Measurements from ENCODE around the gene FBXL4.

Gene FBXL4

DNA sequence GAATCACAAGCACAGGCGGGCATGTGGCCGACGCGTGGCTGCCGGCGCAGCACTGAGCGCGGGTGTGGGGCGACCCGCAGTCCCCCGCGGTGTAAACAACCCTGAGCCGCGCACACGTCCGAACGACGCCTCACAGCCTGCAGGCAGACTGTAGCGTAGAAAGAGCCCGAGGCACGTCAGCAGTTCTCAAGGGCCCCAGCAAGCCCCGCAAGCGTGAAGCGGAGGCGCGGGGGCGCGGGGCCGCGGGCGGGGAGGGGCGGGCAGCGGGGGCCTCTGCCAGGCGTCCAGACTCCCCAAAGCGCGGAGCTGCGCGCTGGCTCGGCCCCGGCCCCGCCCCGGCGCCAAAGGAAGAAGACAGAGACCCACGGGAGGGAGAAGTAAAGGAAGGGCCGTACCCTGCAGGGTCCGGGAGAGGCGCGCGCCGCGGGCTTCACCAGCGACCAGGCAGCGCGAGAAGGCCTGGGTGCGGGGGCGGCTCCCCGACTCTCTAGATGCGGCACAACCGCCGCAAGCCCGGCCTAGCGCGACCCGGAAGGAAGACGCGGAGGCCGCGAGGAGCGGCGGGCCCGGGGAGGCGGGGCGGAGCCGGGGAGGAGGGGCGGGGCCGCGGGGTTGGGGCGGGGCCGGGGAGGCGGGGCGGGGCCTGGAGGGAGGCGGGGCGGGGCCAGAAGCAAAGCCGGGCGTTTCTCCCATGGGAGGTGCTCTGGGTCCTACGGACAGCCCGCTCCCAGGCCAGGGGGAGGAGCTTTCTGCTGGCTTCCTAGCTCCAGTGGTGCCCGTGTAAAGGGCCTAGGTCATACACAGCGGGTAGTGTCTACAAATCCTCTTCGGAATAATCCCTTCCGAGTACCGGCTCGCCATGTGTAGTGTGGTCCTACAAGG lies at the start of gene FBXL4:
Gene FBXL4, minus strand, starts transcription at position 536 of the 882 bp plus-strand sequence. CDS start 20,958 bp downstream, outside the sequence.
- TF ChIP-seq, protein P1, sequence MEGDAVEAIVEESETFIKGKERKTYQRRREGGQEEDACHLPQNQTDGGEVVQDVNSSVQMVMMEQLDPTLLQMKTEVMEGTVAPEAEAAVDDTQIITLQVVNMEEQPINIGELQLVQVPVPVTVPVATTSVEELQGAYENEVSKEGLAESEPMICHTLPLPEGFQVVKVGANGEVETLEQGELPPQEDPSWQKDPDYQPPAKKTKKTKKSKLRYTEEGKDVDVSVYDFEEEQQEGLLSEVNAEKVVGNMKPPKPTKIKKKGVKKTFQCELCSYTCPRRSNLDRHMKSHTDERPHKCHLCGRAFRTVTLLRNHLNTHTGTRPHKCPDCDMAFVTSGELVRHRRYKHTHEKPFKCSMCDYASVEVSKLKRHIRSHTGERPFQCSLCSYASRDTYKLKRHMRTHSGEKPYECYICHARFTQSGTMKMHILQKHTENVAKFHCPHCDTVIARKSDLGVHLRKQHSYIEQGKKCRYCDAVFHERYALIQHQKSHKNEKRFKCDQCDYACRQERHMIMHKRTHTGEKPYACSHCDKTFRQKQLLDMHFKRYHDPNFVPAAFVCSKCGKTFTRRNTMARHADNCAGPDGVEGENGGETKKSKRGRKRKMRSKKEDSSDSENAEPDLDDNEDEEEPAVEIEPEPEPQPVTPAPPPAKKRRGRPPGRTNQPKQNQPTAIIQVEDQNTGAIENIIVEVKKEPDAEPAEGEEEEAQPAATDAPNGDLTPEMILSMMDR (conservative IDR thresholded peaks at IDR 0.05; ENCODE audit: control insufficient read depth, insufficient read depth, low read depth, low read length) = no peak
- peak; percentile 85 for DNase-seq (ENCODE audit: low read depth)
- peak within 1 kb of the TSS; percentile 83 for H3K4me3 ChIP-seq (ENCODE audit: control insufficient read depth, low read depth, low read length)

DNA sequence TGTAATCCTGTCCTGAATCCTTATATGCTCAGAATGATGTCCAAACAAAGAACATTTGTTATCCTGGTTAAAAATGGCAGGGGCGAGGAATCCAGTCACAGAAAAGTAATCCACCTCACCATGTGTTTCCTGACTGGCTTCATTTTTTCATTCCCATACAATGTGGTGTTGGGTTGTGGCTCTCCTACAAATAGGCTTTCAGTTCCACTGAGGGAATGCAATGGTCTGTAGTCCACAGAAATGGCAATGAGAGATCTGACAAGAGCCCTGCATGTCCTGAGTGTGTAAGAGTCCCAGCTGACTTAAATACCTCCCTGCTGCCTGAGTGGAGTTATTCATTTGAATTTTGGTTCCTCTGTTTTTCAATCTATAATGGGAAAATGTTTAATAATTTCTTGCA lies 47.4 kb upstream of the FBXL4 start:
- TF ChIP-seq, protein P1 (conservative IDR thresholded peaks at IDR 0.05; ENCODE audit: control insufficient read depth, insufficient read depth, low read depth, low read length) = no peak
- DNase-seq (ENCODE audit: low read depth) = no peak
- no peak overlapping the region for H3K4me3 ChIP-seq (ENCODE audit: control insufficient read depth, low read depth, low read length)

DNA sequence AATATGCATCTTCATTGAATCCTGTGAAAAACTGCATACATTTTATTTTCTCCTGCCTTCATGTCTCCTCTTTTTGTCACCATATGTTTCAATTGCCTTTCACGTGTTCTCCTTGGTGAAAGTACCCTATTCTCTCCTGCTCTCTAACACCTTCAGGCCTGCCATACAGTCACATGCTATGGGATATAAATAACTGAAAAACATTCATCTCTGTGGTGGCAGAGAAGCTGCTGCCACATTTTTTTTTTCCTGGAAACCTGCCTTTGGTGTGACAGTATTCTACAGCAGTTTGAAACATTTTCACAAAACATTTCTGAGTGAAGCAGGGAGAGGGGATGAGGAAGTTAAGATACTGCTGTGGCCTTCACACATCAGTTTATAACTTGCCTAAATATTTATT lies 44.8 kb upstream of the FBXL4 start:
- no peak for DNase-seq (ENCODE audit: low read depth)
- TF ChIP-seq, protein P1 (conservative IDR thresholded peaks at IDR 0.05; ENCODE audit: control insufficient read depth, insufficient read depth, low read depth, low read length) = no peak
- H3K4me3 ChIP-seq (ENCODE audit: control insufficient read depth, low read depth, low read length) = no peak overlapping the region

DNA sequence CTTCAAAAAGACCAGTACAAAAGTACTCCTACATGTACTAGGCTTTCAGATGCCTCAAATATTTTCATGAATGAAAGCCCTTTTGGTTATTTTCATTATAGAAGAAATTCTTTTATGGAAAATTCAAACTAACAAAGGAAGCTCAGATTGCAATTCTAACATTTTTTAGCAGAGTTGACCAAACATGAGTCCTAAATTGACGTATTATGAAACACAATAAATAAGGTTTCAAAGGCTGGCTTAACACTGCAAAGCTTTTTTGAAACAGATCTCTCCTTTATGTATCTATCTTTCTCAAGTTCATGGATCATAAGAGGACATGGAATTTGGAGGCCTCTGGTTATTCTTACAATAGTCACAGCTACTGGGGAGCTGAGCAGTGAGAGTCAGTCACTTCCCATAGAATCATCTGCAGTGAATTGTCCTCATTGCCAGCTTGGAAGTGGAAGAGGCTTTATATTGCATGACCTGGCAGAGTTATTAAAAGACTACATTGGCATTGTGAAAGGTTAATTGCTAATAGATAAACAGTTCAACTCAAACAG lies 38.4 kb upstream of the FBXL4 start:
- TF ChIP-seq, protein P1 (conservative IDR thresholded peaks at IDR 0.05; ENCODE audit: control insufficient read depth, insufficient read depth, low read depth, low read length) = no peak

DNA sequence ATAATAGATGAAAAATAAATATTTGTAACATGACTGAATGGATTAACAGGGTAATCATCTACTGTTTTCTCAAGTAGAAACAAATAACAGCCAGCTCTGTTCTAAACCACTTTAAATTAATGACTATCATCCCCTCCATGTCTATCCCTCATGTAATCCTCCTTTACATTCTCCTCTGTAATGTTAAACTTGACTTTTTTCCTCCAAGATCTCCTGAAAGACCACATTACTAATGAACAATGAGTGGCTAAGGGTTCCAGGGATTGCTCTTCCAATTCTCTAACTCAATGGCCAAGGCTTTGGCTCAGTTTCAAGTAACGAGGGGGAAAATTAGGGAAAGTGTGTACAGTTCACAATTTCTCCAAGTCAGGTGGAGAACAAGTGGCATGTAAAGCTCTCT lies 37.6 kb upstream of the FBXL4 start:
- H3K4me3 ChIP-seq (ENCODE audit: control insufficient read depth, low read depth, low read length) = no peak overlapping the region
- TF ChIP-seq, protein P1 (conservative IDR thresholded peaks at IDR 0.05; ENCODE audit: control insufficient read depth, insufficient read depth, low read depth, low read length) = no peak
- no peak for DNase-seq (ENCODE audit: low read depth)

More for the DNA sequence above, 38.4 kb upstream of the FBXL4 start:
- no peak overlapping the region for H3K4me3 ChIP-seq (ENCODE audit: control insufficient read depth, low read depth, low read length)
- DNase-seq (ENCODE audit: low read depth) = no peak

DNA sequence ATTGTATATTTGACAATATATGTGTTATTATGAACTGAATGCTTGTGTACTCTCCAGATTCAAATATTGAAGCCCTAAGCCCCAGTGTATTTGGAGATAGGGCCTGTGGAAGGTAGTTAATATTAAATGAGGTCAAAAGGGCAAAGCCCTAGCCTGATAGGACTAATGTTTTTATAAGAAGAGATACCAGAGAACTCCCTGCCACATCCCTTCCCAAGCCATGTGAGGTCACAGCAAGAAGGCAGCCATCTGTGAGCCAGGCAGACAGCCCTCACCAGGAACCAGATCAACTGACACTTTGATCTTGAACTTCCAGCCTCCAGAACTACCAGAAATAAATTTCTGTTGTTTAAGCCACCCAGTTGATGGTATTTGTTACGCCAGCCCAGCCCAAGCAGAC lies 36.4 kb upstream of the FBXL4 start:
- DNase-seq (ENCODE audit: low read depth) = no peak
- TF ChIP-seq, protein P1 (conservative IDR thresholded peaks at IDR 0.05; ENCODE audit: control insufficient read depth, insufficient read depth, low read depth, low read length) = no peak
- no peak overlapping the region for H3K4me3 ChIP-seq (ENCODE audit: control insufficient read depth, low read depth, low read length)
